ENCODE results near the gene CARMIL1.
"Not testable (repeated sequence)": the region's sequence is repeated elsewhere in the genome, so short reads cannot be mapped to it uniquely, and the experiment has no call there.

The CARMIL1 gene

GRCh38 chr6:25375125-25375524 lies 96.0 kb downstream of the CARMIL1 start:
- DNase-seq, result no peak

GRCh38 chr6:25377664-25378063 lies 98.5 kb downstream of the CARMIL1 start:
- DNase-seq, result no peak

- no peak for DNase-seq
These were observed 101.9 kb downstream of the CARMIL1 start for GRCh38 chr6:25381077-25381476.

GRCh38 chr6:25382476-25382875 lies 103.3 kb downstream of the CARMIL1 start:
- DNase-seq, result not testable (repeated sequence)

- no peak for DNase-seq
These were observed 105.1 kb downstream of the CARMIL1 start for GRCh38 chr6:25384234-25384633.

GRCh38 chr6:25384967-25385366 lies 105.8 kb downstream of the CARMIL1 start:
- DNase-seq, result no peak

- DNase-seq, result no peak
These were observed 108.3 kb downstream of the CARMIL1 start for GRCh38 chr6:25387483-25387882.

- DNase-seq, result no peak
These were observed 108.7 kb downstream of the CARMIL1 start for GRCh38 chr6:25387911-25388310.

- DNase-seq, result no peak
These were observed 109.6 kb downstream of the CARMIL1 start for GRCh38 chr6:25388776-25389175.

GRCh38 chr6:25389471-25389870 lies 110.3 kb downstream of the CARMIL1 start:
- DNase-seq, result no peak

GRCh38 chr6:25392372-25392771 lies 113.2 kb downstream of the CARMIL1 start:
- no peak for DNase-seq

- no peak for DNase-seq
These were observed 116.6 kb downstream of the CARMIL1 start for GRCh38 chr6:25395731-25396130.

- DNase-seq, result no peak
These were observed 118.2 kb downstream of the CARMIL1 start for GRCh38 chr6:25397406-25397805.

- DNase-seq, result no peak
These were observed 120.7 kb downstream of the CARMIL1 start for GRCh38 chr6:25399885-25400284.

GRCh38 chr6:25401711-25402110 lies 122.5 kb downstream of the CARMIL1 start:
- no peak for DNase-seq

- DNase-seq, result no peak
These were observed 123.0 kb downstream of the CARMIL1 start for GRCh38 chr6:25402125-25402524.

GRCh38 chr6:25403150-25403549 lies 124.0 kb downstream of the CARMIL1 start:
- no peak for DNase-seq

- DNase-seq, result peak in 1 of 2 experiments; percentile 7
These were observed 124.9 kb downstream of the CARMIL1 start for GRCh38 chr6:25404091-25404490.

GRCh38 chr6:25404693-25405169 lies 125.6 kb downstream of the CARMIL1 start:
- DNase-seq, result peak; percentile 62 to 64

- DNase-seq, result peak; percentile 48 to 51
These were observed 126.3 kb downstream of the CARMIL1 start for GRCh38 chr6:25405442-25405841.

GRCh38 chr6:25407431-25407830 lies 128.3 kb downstream of the CARMIL1 start:
- DNase-seq, result no peak

- no peak for DNase-seq
These were observed 130.9 kb downstream of the CARMIL1 start for GRCh38 chr6:25410102-25410501.

- no peak for DNase-seq
These were observed 132.3 kb downstream of the CARMIL1 start for GRCh38 chr6:25411316-25411950.

- no peak for DNase-seq
These were observed 134.2 kb downstream of the CARMIL1 start for GRCh38 chr6:25413207-25413905.

- DNase-seq, result no peak
These were observed 135.0 kb downstream of the CARMIL1 start for GRCh38 chr6:25414168-25414567.
